Right lobe of liver (tissue), 6 donors: ENCODE results near the gene ISL2. TPM values are rescaled to one million over a fixed set of nuclear protein-coding genes. Genes with fewer than 3 reads are reported as not detected.

Experiments used
- ATAC-seq, 4 donors: fragments of 200-7000 bp; cut with Tn5 transposase; one replicate each; pipeline ENCODE4 v1.9.1; 2020; ENCODE audit warnings: mild to moderate bottlenecking in 4 of 4, moderate library complexity in 4 of 4
- DNase-seq, 3 donors: peaks; one replicate each; pipeline ENCODE4 v3.0.0-alpha.2; 2020
- H3K27ac ChIP-seq, 3 donors: fragments of 200-600 bp; one replicate each; pipeline ENCODE4 v1.8.0; 2022
- H3K27me3 ChIP-seq, 2 donors: fragments of 200-600 bp; one replicate each; pipeline ENCODE4 v1.8.0; 2022
- H3K36me3 ChIP-seq, 4 donors: fragments of 200-600 bp; sonication (generic) in 1 of 4; one replicate each; pipeline versions ENCODE4 v1.5.1 to v1.8.0; 2017 to 2022; ENCODE audit warnings: control low read depth in 1 of 4
- H3K4me1 ChIP-seq, 4 donors: fragments of 200-600 bp; sonication (generic) in 1 of 4; one replicate each; pipeline versions ENCODE4 v1.5.1 to v1.8.0; 2017 to 2022; ENCODE audit warnings: control low read depth in 1 of 4
- H3K4me3 ChIP-seq, 3 donors: fragments of 200-600 bp; one replicate each; pipeline ENCODE4 v1.8.0; 2022
- H3K9me3 ChIP-seq, 4 donors: fragments of 200-600 bp; sonication (generic) in 1 of 4; one replicate each; pipeline versions ENCODE4 v1.5.1 to v1.8.0; 2017 to 2022; ENCODE audit warnings: control low read depth in 1 of 4
- CTCF ChIP-seq, 4 donors: fragments of 200-600 bp in 3 of 4; fragments of 450-650 bp in 1 of 4; IDR thresholded peaks; one replicate each; pipeline versions ENCODE4 v1.5.1 to v1.8.0; 2016 to 2022; ENCODE audit warnings: antibody characterized with exemption in 4 of 4, mild to moderate bottlenecking in 2 of 4
- POLR2A ChIP-seq: fragments of 450-650 bp; IDR thresholded peaks from one replicate; pipeline ENCODE4 v1.6.1; 2017; ENCODE audit warnings: antibody characterized with exemption, mild to moderate bottlenecking
- WGBS: methylation state at CpG from one replicate; pipeline ENCODE4 v1.1.6; 2018; ENCODE audit warnings: low coverage, low lambda C conversion rate; ENCODE audit not compliant: insufficient coverage; ENCODE audit errors: missing lambda C conversion rate; 5-methylcytosine and 5-hydroxymethylcytosine counted together
- intact Hi-C, 2 donors: fragments of 100-400 bp; cut with DNase I; formaldehyde crosslinking; loops; one replicate each; pipeline versions ENCODE4 v1.11.2 to v1.14.1; 2022
- total RNA-seq, 6 experiments: library from RNA; depleted of rRNA in 2 of 6; stranded (reverse); fragments of >200 nt in 2 of 6; fragmentation: NEBNext Ultra II Directional in 3 of 6; extraction: Animal tissue kit (Norgen Biotek cat#: 25700) in 3 of 6; gene quantifications; one replicate each; pipeline versions ENCODE4 v1.1.0 to v1.2.4, GENCODE V29; 2016 to 2023
- donor health status: DM: no; HTN: yes; CAD: no.
- donor health status: DM: no; HTN: no; CAD: no.
- donor health status: DM: no; HTN: no; CAD: no.
- donor health status: DM: no; HTN: yes; CAD: no.
- donor health status: DM: no; HTN: yes; CAD: no.

Gene ISL2
- total RNA-seq, 6 experiments from 2014 or later = not detected

- Histone ChIP-seq H3K27me3 (no peaks in the 10 kb centered on the region), H3K27ac (no peak overlapping the region), H3K9me3 (no peaks in the 10 kb centered on the region), H3K36me3 (no peaks in the 10 kb centered on the region), H3K4me3 (no peak overlapping the region), H3K4me1 (peaks cover 0 to 17% (median 8%) of the 10 kb centered on the region in 4 donors)
- ATAC-seq (peak; percentile 70 to 85 (median 82)), DNase-seq (peak; percentile 53 to 79 (median 63))
- no peak for TF ChIP-seq POLR2A
- no peak for TF ChIP-seq CTCF (IDR thresholded peaks at IDR 0.05)
- intact Hi-C loops = no loop called here
- WGBS = 38% methylated on average over 1 of the region's 1 CpG
Measured at GRCh38 chr15:76366714-76367113, 30.1 kb downstream of the ISL2 start.

- Histone ChIP-seq H3K27me3 (no peaks in the 10 kb centered on the region), H3K9me3 (no peaks in the 10 kb centered on the region), H3K27ac (no peak overlapping the region), H3K36me3 (no peaks in the 10 kb centered on the region), H3K4me3 (no peak overlapping the region), H3K4me1 (peaks cover 0 to 17% (median 8%) of the 10 kb centered on the region in 4 donors)
- DNase-seq = no peak
- ATAC-seq = peak; percentile 64 to 80 (median 70)
- intact Hi-C loops = no loop called here
- no peak for TF ChIP-seq POLR2A
- TF ChIP-seq CTCF (IDR thresholded peaks at IDR 0.05) = no peak
- WGBS = 39% methylated on average over 9 of the region's 11 CpGs
Measured at GRCh38 chr15:76368122-76368621, 31.6 kb downstream of the ISL2 start.

- ATAC-seq = no peak
- 100% methylated on average over 1 of the region's 3 CpGs for WGBS
- intact Hi-C loops = no loop called here
Measured at GRCh38 chr15:76376029-76376428, 39.5 kb downstream of the ISL2 start.

GRCh38 chr15:76376816-76377215, 40.2 kb downstream of the ISL2 start:
- intact Hi-C loops = no loop called here
- no peak overlapping the region for H3K27ac ChIP-seq
- no peaks in the 10 kb centered on the region for H3K36me3 ChIP-seq
- ATAC-seq (peak in 2 of 4 donors; percentile 11 to 37), DNase-seq (no peak)
- WGBS = 73% methylated on average over 8 of the region's 8 CpGs
- no peaks in the 10 kb centered on the region for H3K27me3 ChIP-seq
- no peak overlapping the region for H3K4me3 ChIP-seq
- TF ChIP-seq CTCF (IDR thresholded peaks at IDR 0.05) = no peak
- TF ChIP-seq POLR2A = no peak
- peaks cover 0 to 20% (median 7%) of the 10 kb centered on the region in 4 donors for H3K4me1 ChIP-seq
- H3K9me3 ChIP-seq = no peaks in the 10 kb centered on the region

More at GRCh38 chr15:76376029-76376428, 39.5 kb downstream of the ISL2 start:
- no peak overlapping the region for H3K27ac ChIP-seq
- H3K4me1 ChIP-seq = peaks cover 0 to 20% (median 7%) of the 10 kb centered on the region in 4 donors
- no peaks in the 10 kb centered on the region for H3K9me3 ChIP-seq
- DNase-seq = no peak
- no peak overlapping the region for H3K4me3 ChIP-seq
- no peak for TF ChIP-seq POLR2A
- TF ChIP-seq CTCF (IDR thresholded peaks at IDR 0.05) = no peak
- H3K36me3 ChIP-seq = no peaks in the 10 kb centered on the region
- H3K27me3 ChIP-seq = no peaks in the 10 kb centered on the region
